ENCODE data around the gene PARP12.
A peak's percentile ranks its signal among the peaks of the same experiment; 100 is the strongest.

The PARP12 gene

GRCh38 chr7:139998572-139998971 is 64.2 kb downstream of the PARP12 start:
- no peak overlapping the region for H3K4me3 ChIP-seq (ENCODE audit: low read depth, low read length)
- no peak for TF ChIP-seq CTCF (IDR thresholded peaks at IDR 0.05; ENCODE audit: control insufficient read depth, extremely low read depth, insufficient read depth)
- no peak for DNase-seq (ENCODE audit: low read depth)

GRCh38 chr7:139995017-139995915 is 67.5 kb downstream of the PARP12 start:
- no peak for DNase-seq (ENCODE audit: low read depth)
- peak; percentile 9; the same call in 1 of the 2 replicates for TF ChIP-seq CTCF (IDR thresholded peaks at IDR 0.05; ENCODE audit: control insufficient read depth, extremely low read depth, insufficient read depth)
- H3K4me3 ChIP-seq (ENCODE audit: low read depth, low read length) = no peak overlapping the region

GRCh38 chr7:139994356-139994755 is 68.4 kb downstream of the PARP12 start:
- H3K4me3 ChIP-seq (ENCODE audit: low read depth, low read length) = no peak overlapping the region
- no peak for DNase-seq (ENCODE audit: low read depth)
- no peak for TF ChIP-seq CTCF (IDR thresholded peaks at IDR 0.05; ENCODE audit: control insufficient read depth, extremely low read depth, insufficient read depth)

- no peak for DNase-seq (ENCODE audit: low read depth)
- no peak overlapping the region for H3K4me3 ChIP-seq (ENCODE audit: low read depth, low read length)
- TF ChIP-seq CTCF (IDR thresholded peaks at IDR 0.05; ENCODE audit: control insufficient read depth, extremely low read depth, insufficient read depth) = no peak
Measured at GRCh38 chr7:139993592-139993991, 69.2 kb downstream of the PARP12 start.

DNA sequence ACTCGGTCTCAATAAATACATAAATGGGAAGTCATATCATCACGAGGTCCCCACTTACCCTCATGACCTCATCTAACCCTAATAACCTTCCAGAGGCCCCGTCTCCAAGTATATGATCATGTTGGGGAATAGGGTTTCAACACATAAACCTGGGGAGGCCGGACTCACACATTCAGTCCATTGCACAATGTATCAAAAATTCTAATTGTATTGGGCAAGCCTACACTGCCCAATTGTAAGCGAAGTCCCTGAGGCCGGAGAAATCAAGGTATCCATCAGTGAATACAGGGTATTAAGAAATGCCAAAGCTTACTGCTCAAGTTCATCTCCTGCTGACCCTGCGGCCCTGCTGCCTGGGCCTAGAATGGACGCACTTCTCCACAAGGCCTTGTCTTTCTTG is 69.6 kb downstream of the PARP12 start:
- H3K4me3 ChIP-seq (ENCODE audit: low read depth, low read length) = no peak overlapping the region
- no peak for TF ChIP-seq CTCF (IDR thresholded peaks at IDR 0.05; ENCODE audit: control insufficient read depth, extremely low read depth, insufficient read depth)
- no peak for DNase-seq (ENCODE audit: low read depth)

- no peak for DNase-seq (ENCODE audit: low read depth)
- TF ChIP-seq CTCF (IDR thresholded peaks at IDR 0.05; ENCODE audit: control insufficient read depth, extremely low read depth, insufficient read depth) = no peak
- no peak overlapping the region for H3K4me3 ChIP-seq (ENCODE audit: low read depth, low read length)
Measured at GRCh38 chr7:139992353-139993044, 70.3 kb downstream of the PARP12 start.
